DOHH2 (cell line): ENCODE data around the gene TBC1D26.
"Not testable (repeated sequence)": the region's sequence is repeated elsewhere in the genome, so short reads cannot be mapped to it uniquely, and the experiment has no call there.

Experiments used
- H3F3A ChIP-seq: fragments of 200-600 bp; sonication (generic), shearing (Covaris generic); 2 replicates; pipeline ENCODE4 v1.6.0; 2016; ENCODE audit warnings: antibody characterized with exemption, mild to moderate bottlenecking; ENCODE audit not compliant: control insufficient read depth, insufficient read depth
- H3K27ac ChIP-seq: fragments of 200-600 bp; sonication (generic); 2 replicates; pipeline ENCODE4 v1.5.1; 2014; ENCODE audit warnings: low read depth, mild to moderate bottlenecking, low read length, moderate library complexity
- H3K27me3 ChIP-seq: fragments of 200-600 bp; sonication (generic); 2 replicates; pipeline ENCODE4 v1.6.1; 2014; ENCODE audit warnings: mild to moderate bottlenecking, low read length, mixed read lengths; ENCODE audit not compliant: control insufficient read depth
- H3K36me3 ChIP-seq: fragments of 200-600 bp; sonication (generic); 2 replicates; pipeline ENCODE4 v1.6.1; 2014; ENCODE audit warnings: mild to moderate bottlenecking, low read length, moderate library complexity, mixed read lengths; ENCODE audit not compliant: control insufficient read depth
- H3K4me1 ChIP-seq: fragments of 200-600 bp; sonication (generic); 2 replicates; pipeline ENCODE4 v1.6.1; 2014; ENCODE audit warnings: mild to moderate bottlenecking, low read length, mixed read lengths; ENCODE audit not compliant: control insufficient read depth
- H3K4me2 ChIP-seq: fragments of 200-600 bp; sonication (generic); 2 replicates; pipeline ENCODE4 v1.6.0; 2014; ENCODE audit warnings: mild to moderate bottlenecking, low read length, moderate library complexity
- H3K4me3 ChIP-seq: fragments of 200-600 bp; sonication (generic); 2 replicates; pipeline ENCODE4 v1.5.1; 2014; ENCODE audit warnings: mild to moderate bottlenecking, low read length, mixed read lengths
- H3K79me2 ChIP-seq: fragments of 200-600 bp; sonication (generic); 2 replicates; pipeline ENCODE4 v1.6.1; 2014; ENCODE audit warnings: mild to moderate bottlenecking, low read length, mixed read lengths; ENCODE audit not compliant: control insufficient read depth
- H3K9me2 ChIP-seq: fragments of 200-600 bp; sonication (generic); replicated peaks from 2 replicates; pipeline ENCODE4 v1.6.1; 2014; ENCODE audit warnings: mild to moderate bottlenecking, low read length, mixed read lengths; ENCODE audit not compliant: control insufficient read depth
- H3K9me3 ChIP-seq: fragments of 200-600 bp; sonication (generic); 2 replicates; pipeline ENCODE4 v1.6.1; 2014; ENCODE audit warnings: antibody characterized with exemption, low read length, mixed read lengths; ENCODE audit not compliant: control insufficient read depth, insufficient read depth
- H4K20me1 ChIP-seq: fragments of 200-600 bp; sonication (generic); 2 replicates; pipeline ENCODE4 v1.6.0; 2014; ENCODE audit warnings: low read depth, mild to moderate bottlenecking, antibody characterized with exemption, low read length, moderate library complexity; ENCODE audit not compliant: control insufficient read depth, insufficient read depth
- CTCF ChIP-seq: fragments of 200-600 bp; sonication (generic); IDR thresholded peaks from one replicate; pipeline ENCODE4 v1.5.1; 2014; ENCODE audit warnings: antibody characterized with exemption, mild to moderate bottlenecking, low read depth, low read length; ENCODE audit not compliant: poor library complexity, severe bottlenecking
- EZH2phosphoT487 ChIP-seq: fragments of 200-600 bp; sonication (generic); IDR thresholded peaks from 2 replicates; pipeline ENCODE4 v1.6.1; 2017; ENCODE audit warnings: borderline replicate concordance, mild to moderate bottlenecking, antibody characterized with exemption, low read length, moderate library complexity, mixed read lengths

The TBC1D26 gene

GRCh38 chr17:15744074-15744676 is 12.1 kb downstream of the TBC1D26 start:
- H3K27me3 ChIP-seq: no peaks in the 10 kb centered on the region; the same call in 1 of the 2 replicates
- no peak overlapping the region for H3K4me3 ChIP-seq
- H3F3A ChIP-seq: no peaks in the 10 kb centered on the region
- H3K36me3 ChIP-seq: no peaks in the 10 kb centered on the region
- no peaks in the 10 kb centered on the region for H3K79me2 ChIP-seq
- TF ChIP-seq CTCF: no peak
- no peak for TF ChIP-seq EZH2phosphoT487
- H3K9me2 ChIP-seq: no peaks in the 10 kb centered on the region
- no peak overlapping the region for H3K4me2 ChIP-seq
- H3K9me3 ChIP-seq: no peaks in the 10 kb centered on the region
- H3K4me1 ChIP-seq: peaks cover 15% of the 10 kb centered on the region
- no peaks in the 10 kb centered on the region for H4K20me1 ChIP-seq
- H3K27ac ChIP-seq: no peak overlapping the region

- Histone ChIP-seq H3K79me2 (no peaks in the 10 kb centered on the region), H3F3A (no peaks in the 10 kb centered on the region), H3K27ac (no peak overlapping the region), H3K9me2 (no peaks in the 10 kb centered on the region), H4K20me1 (no peaks in the 10 kb centered on the region), H3K4me3 (no peak overlapping the region), H3K27me3 (no peaks in the 10 kb centered on the region; the same call in 1 of the 2 replicates), H3K4me2 (no peak overlapping the region), H3K4me1 (peaks cover 15% of the 10 kb centered on the region), H3K36me3 (no peaks in the 10 kb centered on the region), H3K9me3 (no peaks in the 10 kb centered on the region)
- TF ChIP-seq CTCF: no peak
- TF ChIP-seq EZH2phosphoT487: no peak
These were observed 12.8 kb downstream of the TBC1D26 start for GRCh38 chr17:15744885-15745284.

- H3K27me3 ChIP-seq, H3K79me2 ChIP-seq, H3K4me3 ChIP-seq, H3K9me3 ChIP-seq, H3K4me2 ChIP-seq, H3K27ac ChIP-seq, H3K36me3 ChIP-seq, H3K9me2 ChIP-seq, H3F3A ChIP-seq, H4K20me1 ChIP-seq: not testable (repeated sequence)
- peaks cover 15% of the 10 kb centered on the region for H3K4me1 ChIP-seq
These were observed 17.3 kb downstream of the TBC1D26 start for GRCh38 chr17:15749403-15749802.

- H3K79me2 ChIP-seq, H3K4me1 ChIP-seq, H3K4me3 ChIP-seq, H3K27ac ChIP-seq, H3K9me2 ChIP-seq, H3F3A ChIP-seq, H3K36me3 ChIP-seq, H4K20me1 ChIP-seq, H3K27me3 ChIP-seq, H3K4me2 ChIP-seq, H3K9me3 ChIP-seq: not testable (repeated sequence)
These were observed 36.9 kb downstream of the TBC1D26 start for GRCh38 chr17:15768865-15769533.

GRCh38 chr17:15770679-15771078 is 38.6 kb downstream of the TBC1D26 start:
- H3K4me1 ChIP-seq, H3F3A ChIP-seq, H3K9me3 ChIP-seq, H3K27ac ChIP-seq, H4K20me1 ChIP-seq, H3K36me3 ChIP-seq, H3K4me3 ChIP-seq, H3K4me2 ChIP-seq, H3K27me3 ChIP-seq, H3K79me2 ChIP-seq, H3K9me2 ChIP-seq: not testable (repeated sequence)
